Sigmoid colon (tissue), 4 donors: ENCODE measurements around the gene USH2A.

Experiments used
- EP300 ChIP-seq, 4 donors: sonication (generic); formaldehyde crosslinking; IDR thresholded peaks; one replicate each; pipeline ENCODE4 v1.6.1; 2017; ENCODE audit warnings: antibody characterized with exemption in 4 of 4
- POLR2A ChIP-seq, 2 donors: fragments of 450-650 bp; IDR thresholded peaks; one replicate each; pipeline ENCODE4 v1.6.1; 2016; ENCODE audit warnings: antibody characterized with exemption in 2 of 2, mild to moderate bottlenecking in 2 of 2, moderate library complexity in 2 of 2
- POLR2AphosphoS5 ChIP-seq, 4 donors: sonication (generic); formaldehyde crosslinking; IDR thresholded peaks; one replicate each; pipeline ENCODE4 v1.6.1; 2017; ENCODE audit warnings: antibody characterized with exemption in 4 of 4
- TF ChIP-seq, protein P1 (sequence below), 4 experiments: fragments of 450-650 bp in 3 of 4; fragments of 200-600 bp in 1 of 4; IDR thresholded peaks; one replicate each; pipeline ENCODE4 v1.5.1; 2016 to 2019; ENCODE audit warnings: antibody characterized with exemption in 4 of 4, mild to moderate bottlenecking in 3 of 4, moderate library complexity in 2 of 4

- TF ChIP-seq, protein P1, sequence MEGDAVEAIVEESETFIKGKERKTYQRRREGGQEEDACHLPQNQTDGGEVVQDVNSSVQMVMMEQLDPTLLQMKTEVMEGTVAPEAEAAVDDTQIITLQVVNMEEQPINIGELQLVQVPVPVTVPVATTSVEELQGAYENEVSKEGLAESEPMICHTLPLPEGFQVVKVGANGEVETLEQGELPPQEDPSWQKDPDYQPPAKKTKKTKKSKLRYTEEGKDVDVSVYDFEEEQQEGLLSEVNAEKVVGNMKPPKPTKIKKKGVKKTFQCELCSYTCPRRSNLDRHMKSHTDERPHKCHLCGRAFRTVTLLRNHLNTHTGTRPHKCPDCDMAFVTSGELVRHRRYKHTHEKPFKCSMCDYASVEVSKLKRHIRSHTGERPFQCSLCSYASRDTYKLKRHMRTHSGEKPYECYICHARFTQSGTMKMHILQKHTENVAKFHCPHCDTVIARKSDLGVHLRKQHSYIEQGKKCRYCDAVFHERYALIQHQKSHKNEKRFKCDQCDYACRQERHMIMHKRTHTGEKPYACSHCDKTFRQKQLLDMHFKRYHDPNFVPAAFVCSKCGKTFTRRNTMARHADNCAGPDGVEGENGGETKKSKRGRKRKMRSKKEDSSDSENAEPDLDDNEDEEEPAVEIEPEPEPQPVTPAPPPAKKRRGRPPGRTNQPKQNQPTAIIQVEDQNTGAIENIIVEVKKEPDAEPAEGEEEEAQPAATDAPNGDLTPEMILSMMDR (IDR thresholded peaks at IDR 0.05): no peak
- TF ChIP-seq EP300 (IDR thresholded peaks at IDR 0.05) (no peak), POLR2A (IDR thresholded peaks at IDR 0.05) (no peak), POLR2AphosphoS5 (IDR thresholded peaks at IDR 0.05) (no peak)
Measured at GRCh38 chr1:216462066-216462775, 39.0 kb upstream of the USH2A start.
